ENCODE data around the gene PEX14.
"Not testable (repeated sequence)": the region's sequence is repeated elsewhere in the genome, so short reads cannot be mapped to it uniquely, and the experiment has no call there.

- TF ChIP-seq, protein P1, sequence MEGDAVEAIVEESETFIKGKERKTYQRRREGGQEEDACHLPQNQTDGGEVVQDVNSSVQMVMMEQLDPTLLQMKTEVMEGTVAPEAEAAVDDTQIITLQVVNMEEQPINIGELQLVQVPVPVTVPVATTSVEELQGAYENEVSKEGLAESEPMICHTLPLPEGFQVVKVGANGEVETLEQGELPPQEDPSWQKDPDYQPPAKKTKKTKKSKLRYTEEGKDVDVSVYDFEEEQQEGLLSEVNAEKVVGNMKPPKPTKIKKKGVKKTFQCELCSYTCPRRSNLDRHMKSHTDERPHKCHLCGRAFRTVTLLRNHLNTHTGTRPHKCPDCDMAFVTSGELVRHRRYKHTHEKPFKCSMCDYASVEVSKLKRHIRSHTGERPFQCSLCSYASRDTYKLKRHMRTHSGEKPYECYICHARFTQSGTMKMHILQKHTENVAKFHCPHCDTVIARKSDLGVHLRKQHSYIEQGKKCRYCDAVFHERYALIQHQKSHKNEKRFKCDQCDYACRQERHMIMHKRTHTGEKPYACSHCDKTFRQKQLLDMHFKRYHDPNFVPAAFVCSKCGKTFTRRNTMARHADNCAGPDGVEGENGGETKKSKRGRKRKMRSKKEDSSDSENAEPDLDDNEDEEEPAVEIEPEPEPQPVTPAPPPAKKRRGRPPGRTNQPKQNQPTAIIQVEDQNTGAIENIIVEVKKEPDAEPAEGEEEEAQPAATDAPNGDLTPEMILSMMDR (IDR thresholded peaks at IDR 0.05): not testable (repeated sequence)
- TF ChIP-seq POLR2A (IDR thresholded peaks at IDR 0.05); POLR2AphosphoS5 (IDR thresholded peaks at IDR 0.05; ENCODE audit: insufficient read depth in 1 of 2, low read depth in 1 of 2): not testable (repeated sequence)
Observed at GRCh38 chr1:10506046-10506676, 31.4 kb downstream of the PEX14 start.
